AG04449 (cell line): ENCODE measurements around the gene ITPR2.

Experiments used
- CTCF ChIA-PET: fragments of 350-600 bp; formaldehyde crosslinking; extraction: SDS; loops from one replicate; lab custom pipeline; 2021; ENCODE audit warnings: antibody characterized with exemption; lab: Yijun Ruan, JAX
- POLR2A ChIA-PET: fragments of 400-600, 350-600 bp; formaldehyde crosslinking; extraction: SDS; loops from one replicate; lab custom pipeline; 2020; ENCODE audit warnings: antibody characterized with exemption, inconsistent platforms; lab: Yijun Ruan, JAX
- DNase-seq: peaks from one replicate; pipeline ENCODE4 v3.0.0-alpha.2; 2010; ENCODE audit warnings: low read depth, low spot score
- H3K4me3 ChIP-seq: 2 replicates; pipeline ENCODE4 v1.5.1; 2011; ENCODE audit warnings: low read depth, mild to moderate bottlenecking, control low read depth, low read length
- TF ChIP-seq, protein P1 (sequence below): IDR thresholded peaks from one replicate; pipeline ENCODE4 v1.5.1; 2011; ENCODE audit warnings: mild to moderate bottlenecking, moderate library complexity, low read length, control low read depth, inconsistent platforms; ENCODE audit not compliant: insufficient read depth; ENCODE audit errors: missing control alignments

Gene ITPR2

GRCh38 chr12:26832822-26833742, at the start of gene ITPR2:
Gene ITPR2 (minus strand): TSS chr12:26833194. CDS start chr12:26832781, 413 bp downstream.
- ChIA-PET POLR2A (interaction anchor here (0.6 to 2.3 kb wide), 3 partner anchors 11 to 87 kb away, joined by 4 to 10 read pairs (median 4); no protein-coding TSS in a partner anchor), CTCF (interaction anchor here (0.7 to 3.9 kb wide), 21 partner anchors 9 to 711 kb away, joined by 3 to 54 read pairs (median 3); no protein-coding TSS in a partner anchor)
- TF ChIP-seq, protein P1, sequence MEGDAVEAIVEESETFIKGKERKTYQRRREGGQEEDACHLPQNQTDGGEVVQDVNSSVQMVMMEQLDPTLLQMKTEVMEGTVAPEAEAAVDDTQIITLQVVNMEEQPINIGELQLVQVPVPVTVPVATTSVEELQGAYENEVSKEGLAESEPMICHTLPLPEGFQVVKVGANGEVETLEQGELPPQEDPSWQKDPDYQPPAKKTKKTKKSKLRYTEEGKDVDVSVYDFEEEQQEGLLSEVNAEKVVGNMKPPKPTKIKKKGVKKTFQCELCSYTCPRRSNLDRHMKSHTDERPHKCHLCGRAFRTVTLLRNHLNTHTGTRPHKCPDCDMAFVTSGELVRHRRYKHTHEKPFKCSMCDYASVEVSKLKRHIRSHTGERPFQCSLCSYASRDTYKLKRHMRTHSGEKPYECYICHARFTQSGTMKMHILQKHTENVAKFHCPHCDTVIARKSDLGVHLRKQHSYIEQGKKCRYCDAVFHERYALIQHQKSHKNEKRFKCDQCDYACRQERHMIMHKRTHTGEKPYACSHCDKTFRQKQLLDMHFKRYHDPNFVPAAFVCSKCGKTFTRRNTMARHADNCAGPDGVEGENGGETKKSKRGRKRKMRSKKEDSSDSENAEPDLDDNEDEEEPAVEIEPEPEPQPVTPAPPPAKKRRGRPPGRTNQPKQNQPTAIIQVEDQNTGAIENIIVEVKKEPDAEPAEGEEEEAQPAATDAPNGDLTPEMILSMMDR: no peak
- no peak for DNase-seq
- H3K4me3 ChIP-seq: peak within 1 kb of the TSS; percentile 87

DNA sequence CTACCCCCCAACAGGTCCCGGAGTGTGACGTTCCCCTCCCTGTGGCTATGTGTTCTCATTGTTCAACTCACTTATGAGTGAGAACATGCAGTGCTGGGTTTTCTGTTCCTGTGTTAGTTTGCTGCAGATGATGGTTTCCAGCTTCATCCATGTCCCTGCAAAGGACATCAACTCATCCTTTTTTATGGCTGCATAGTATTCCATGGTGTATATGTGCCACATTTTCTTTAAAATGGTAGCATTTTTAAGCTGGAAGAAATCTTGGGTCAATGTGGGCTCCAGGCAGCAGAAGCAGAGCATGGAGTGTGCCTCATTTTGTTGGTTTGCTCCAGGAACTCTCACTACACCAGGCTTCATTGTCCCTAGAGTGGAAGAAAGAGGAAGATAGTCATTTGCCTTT, 47.6 kb upstream of the ITPR2 start:
- H3K4me3 ChIP-seq: no peak overlapping the region
- CTCF ChIA-PET: interaction anchor here (0.9 to 2.2 kb wide), 7 partner anchors 8 to 425 kb away, joined by 3 to 10 read pairs (median 3); no protein-coding TSS in a partner anchor
- POLR2A ChIA-PET: no interaction called here
- TF ChIP-seq, protein P1: no peak
- DNase-seq: no peak

DNA sequence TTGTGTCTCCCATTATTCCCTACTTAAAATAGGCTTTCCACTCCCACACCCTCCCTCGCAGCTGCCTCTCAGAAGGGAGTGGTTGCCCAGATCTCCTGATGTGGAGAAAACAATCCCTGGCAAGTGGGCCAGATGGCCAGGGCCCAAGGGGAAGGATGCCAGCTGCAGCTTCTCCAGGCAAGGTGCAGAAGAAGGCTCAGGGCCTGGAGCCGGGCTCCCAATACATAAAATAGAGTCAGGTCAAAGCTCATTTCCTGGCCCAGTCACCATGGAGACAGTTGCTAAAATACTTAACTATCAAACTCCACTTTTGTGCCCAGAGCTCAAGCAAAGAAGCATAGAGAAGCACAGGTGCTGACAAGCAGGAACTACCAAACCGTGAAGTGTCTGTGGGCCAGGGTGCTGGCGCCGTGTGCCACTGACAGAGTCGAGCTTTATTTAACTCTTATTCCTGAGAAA, 45.7 kb upstream of the ITPR2 start:
- CTCF ChIA-PET: interaction anchor here (0.8 to 2.2 kb wide), 9 partner anchors 8 to 249 kb away, joined by 3 to 10 read pairs (median 3); no protein-coding TSS in a partner anchor
- DNase-seq: no peak
- POLR2A ChIA-PET: no interaction called here
- no peak overlapping the region for H3K4me3 ChIP-seq
- TF ChIP-seq, protein P1: no peak

DNA sequence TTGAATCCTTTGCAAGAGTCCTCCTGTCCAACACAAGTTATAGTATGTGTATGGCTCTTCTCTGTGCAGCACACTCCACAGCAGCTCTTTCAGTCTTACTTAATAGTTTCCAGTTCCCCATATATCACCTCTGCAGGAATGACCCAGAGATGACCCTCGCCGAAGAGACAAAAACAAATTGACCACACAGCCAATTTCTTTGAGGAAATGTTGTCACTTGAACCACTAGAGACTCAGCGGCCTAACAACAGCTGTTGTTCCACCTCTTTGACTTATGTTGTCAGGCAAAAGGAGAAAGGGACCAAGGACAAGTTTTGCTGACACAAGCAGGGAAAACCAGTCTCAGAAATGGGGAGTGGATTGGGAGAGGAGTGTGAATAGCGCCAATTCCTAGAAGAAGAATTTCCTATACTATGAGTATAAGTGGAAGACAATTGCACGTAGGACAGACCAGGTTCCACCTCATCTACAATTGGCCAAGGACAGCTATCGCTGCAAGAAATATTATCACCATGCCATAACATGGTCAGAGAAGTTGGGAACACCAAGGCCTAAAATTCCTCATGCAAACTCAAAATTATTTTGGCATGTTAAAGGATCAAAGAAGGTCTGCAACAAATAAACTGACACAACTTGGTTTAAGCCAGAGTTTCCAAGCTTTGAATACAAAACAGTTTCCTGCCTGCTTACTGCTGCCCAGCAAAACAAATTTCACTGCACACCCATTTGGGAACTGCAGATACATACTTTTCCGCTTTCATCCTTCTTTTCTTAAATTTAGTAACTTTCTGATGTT, 41.7 kb upstream of the ITPR2 start:
- DNase-seq: no peak

GRCh38 chr12:26872625-26873024, 39.6 kb upstream of the ITPR2 start:
- ChIA-PET POLR2A (no interaction called here), CTCF (interaction anchor here (5.1 kb wide), 1 partner anchor 12 kb away, joined by 51 read pairs; no protein-coding TSS in a partner anchor)
- no peak for DNase-seq
- TF ChIP-seq, protein P1: no peak
- H3K4me3 ChIP-seq: no peak overlapping the region

More for the DNA sequence above, 41.7 kb upstream of the ITPR2 start:
- TF ChIP-seq, protein P1: no peak
- CTCF ChIA-PET: interaction anchor here (1.5 to 4.1 kb wide), 3 partner anchors 11 to 30 kb away, joined by 3 to 42 read pairs (median 18); no protein-coding TSS in a partner anchor
- POLR2A ChIA-PET: no interaction called here
- no peak overlapping the region for H3K4me3 ChIP-seq
